Renal pelvis (tissue), 4 donors: ENCODE measurements around the gene VAV1. TPM values are rescaled to one million over a fixed set of nuclear protein-coding genes. Genes with fewer than 3 reads are reported as not detected.

ENCODE experiments used
- DNase-seq: peaks from one replicate; pipeline ENCODE4 v3.0.0-alpha.2; 2013
- polyA plus RNA-seq, 3 donors: library from polyadenylated mRNA; unstranded; fragments of 120-200 nt; gene quantifications; one replicate each; pipeline ENCODE4 v1.2.1, GENCODE V29; 2013; ENCODE audit not compliant: insufficient read length in 3 of 3

Gene VAV1
- polyA plus RNA-seq, 3 donors, result 1.8 to 2.1 (median 1.9) TPM

- no peak for DNase-seq
Observed at GRCh38 chr19:6887316-6887715, 114.8 kb downstream of the VAV1 start, which contains the start of gene ADGRE1. ADGRE1 (plus strand) TSS chr19:6887579; CDS start chr19:6887609, 30 bp downstream.

- no peak for DNase-seq
Observed at GRCh38 chr19:6888967-6889366, 116.5 kb downstream of the VAV1 start.

- no peak for DNase-seq
Observed at GRCh38 chr19:6890401-6890913, 117.9 kb downstream of the VAV1 start.

DNA sequence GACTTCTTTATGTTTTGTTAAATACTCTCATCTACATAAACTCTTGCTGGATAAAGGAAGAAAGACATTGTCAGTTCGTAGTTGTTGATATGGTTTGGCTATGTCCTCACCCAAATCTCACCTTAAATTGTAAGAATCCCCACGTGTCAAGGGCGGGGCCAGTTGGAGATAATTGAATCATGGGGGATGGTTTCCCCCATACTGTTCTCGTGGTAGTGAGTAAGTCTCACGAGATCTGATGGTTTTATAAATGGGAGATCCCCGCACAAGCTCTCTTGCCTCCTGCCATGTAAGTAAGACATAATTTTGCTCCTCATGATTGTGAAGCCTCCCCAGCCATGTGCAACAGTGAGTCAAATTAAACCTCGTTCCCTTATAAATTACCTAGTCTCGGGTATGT lies 118.4 kb downstream of the VAV1 start:
- DNase-seq, result no peak

DNA sequence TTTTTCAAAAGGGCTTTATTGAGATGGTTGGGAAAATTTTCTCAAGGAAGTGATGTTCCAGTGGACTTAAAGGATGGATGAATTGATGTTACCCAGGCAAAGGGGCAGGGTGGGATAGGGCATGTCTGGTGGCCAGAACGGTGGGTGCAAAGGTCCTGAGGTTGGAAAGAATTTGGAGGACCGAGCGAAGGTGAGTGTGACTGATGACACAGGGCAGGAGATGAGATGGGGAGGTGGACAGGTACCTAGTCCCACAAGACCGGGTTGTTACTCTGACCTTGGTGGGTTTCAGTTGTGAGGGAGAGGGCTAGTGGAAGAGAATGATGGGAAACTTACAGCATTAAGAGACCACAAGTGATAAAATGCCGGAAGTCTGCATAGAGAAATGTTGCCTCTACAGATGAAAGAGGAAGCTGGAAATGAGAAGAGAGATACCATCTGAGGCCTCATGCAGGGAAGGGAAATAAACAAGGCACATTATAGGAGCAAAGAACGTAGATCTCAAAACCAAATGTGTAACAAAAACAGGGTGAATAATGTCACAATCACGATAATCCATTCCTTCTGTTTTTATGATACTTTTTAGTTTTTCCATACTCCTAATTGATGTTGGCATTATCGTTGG lies 119.4 kb downstream of the VAV1 start:
- no peak for DNase-seq

GRCh38 chr19:6894313-6894712 lies 121.8 kb downstream of the VAV1 start:
- no peak for DNase-seq

DNA sequence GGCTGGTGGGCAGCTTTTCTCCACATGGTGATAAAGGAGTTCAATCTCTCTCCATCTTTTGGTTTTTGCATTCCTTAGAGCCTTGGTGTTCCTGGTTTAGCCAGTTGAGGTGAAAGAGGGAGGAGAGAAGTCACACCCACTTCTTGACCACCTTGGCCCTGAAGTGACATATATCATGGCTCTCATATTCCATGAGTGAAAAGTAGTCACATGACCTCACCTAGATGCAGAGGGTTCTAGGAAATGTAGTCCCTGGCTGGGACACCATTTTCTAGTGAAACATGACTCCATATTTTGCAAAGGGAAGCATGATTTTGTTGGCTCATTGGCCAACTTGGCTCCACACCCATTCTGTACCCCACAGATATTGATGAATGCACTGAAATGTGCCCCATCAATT lies 130.9 kb downstream of the VAV1 start:
- no peak for DNase-seq

- DNase-seq, result no peak
Observed at GRCh38 chr19:6906559-6907060, 134.1 kb downstream of the VAV1 start.

Other genes starting within 250 kb of the VAV1 start
- gene TNFSF9, start 241.7 kb upstream of the VAV1 start, polyA plus RNA-seq, result under 1 TPM in 2 of 3 donors, not detected in 1; 0.21 to 0.55 TPM
- gene CD70, start 181.6 kb upstream of the VAV1 start, polyA plus RNA-seq, result under 1 TPM in 1 of 3 donors, not detected in 2; 0.26 TPM
- under 1 TPM; 0.03 to 0.08 (median 0.06) TPM for gene TNFSF14, start 102.5 kb upstream of the VAV1 start, polyA plus RNA-seq
- gene C3, start 52.1 kb upstream of the VAV1 start, polyA plus RNA-seq, result 10 to 100 TPM; 20.1 to 23.3 (median 21.2) TPM
- 10 to 100 TPM; 67.3 to 90.0 (median 68.0) TPM for gene GPR108, start 35.1 kb upstream of the VAV1 start, polyA plus RNA-seq
- 10 to 100 TPM; 51.7 to 71.8 (median 58.3) TPM for gene TRIP10, start 33.0 kb upstream of the VAV1 start, polyA plus RNA-seq
- 10 to 100 TPM in 2 of 3 donors, 1 to 10 TPM in 1; 5.7 to 10.1 (median 10.0) TPM for gene SH2D3A, start 5.3 kb upstream of the VAV1 start, polyA plus RNA-seq
- under 1 TPM in 1 of 3 donors, not detected in 2; 0.16 TPM for gene ADGRE1, start 114.9 kb downstream of the VAV1 start, polyA plus RNA-seq
- not detected for gene MBD3L2B, start 248.7 kb downstream of the VAV1 start, polyA plus RNA-seq